GM06990 (cell line): Measurements from ENCODE around the gene SIAE.

Experiments
- DNase-seq: peaks from one replicate; pipeline ENCODE4 v3.0.0-alpha.2; 2011; ENCODE audit not compliant: insufficient read length; ENCODE audit errors: extremely low read depth
- H3K27me3 ChIP-seq: replicated peaks from 2 replicates; pipeline ENCODE4 v1.6.0; 2011; ENCODE audit warnings: low read length; ENCODE audit not compliant: control insufficient read depth, insufficient read depth
- H3K36me3 ChIP-seq: 2 replicates; pipeline ENCODE4 v1.5.1; 2011; ENCODE audit warnings: low read length; ENCODE audit not compliant: control insufficient read depth, insufficient read depth
- H3K4me3 ChIP-seq: replicated peaks from 2 replicates; pipeline ENCODE4 v1.5.1; 2011; ENCODE audit warnings: low read depth, mild to moderate bottlenecking, control low read depth, low read length
- CTCF ChIP-seq: IDR thresholded peaks from 2 replicates; pipeline ENCODE4 v1.5.1; 2011; ENCODE audit warnings: low read length, control low read depth, mild to moderate bottlenecking, inconsistent platforms; ENCODE audit not compliant: insufficient read depth, poor library complexity, severe bottlenecking

SIAE gene

GRCh38 chr11:124674168-124674517 lies 604 bp upstream of the SIAE start:
- Histone ChIP-seq H3K36me3 (no peaks in the 10 kb centered on the region), H3K4me3 (peak overlapping the region; percentile 85), H3K27me3 (no peaks in the 10 kb centered on the region)
- no peak for DNase-seq
- TF ChIP-seq CTCF: no peak

- Histone ChIP-seq H3K27me3 (no peaks in the 10 kb centered on the region), H3K4me3 (peak overlapping the region; percentile 85), H3K36me3 (no peaks in the 10 kb centered on the region)
- TF ChIP-seq CTCF: no peak
- DNase-seq: no peak
These were observed 863 bp downstream of the SIAE start for GRCh38 chr11:124672536-124673215.

- no peak for TF ChIP-seq CTCF
- no peaks in the 10 kb centered on the region for H3K27me3 ChIP-seq
- H3K36me3 ChIP-seq: no peaks in the 10 kb centered on the region
- no peak overlapping the region for H3K4me3 ChIP-seq
- DNase-seq: no peak
These were observed 2.8 kb downstream of the SIAE start for GRCh38 chr11:124670732-124671131.

- DNase-seq: peak; percentile 31
- H3K4me3 ChIP-seq: no peak overlapping the region
- peak; percentile 71 for TF ChIP-seq CTCF
- H3K27me3 ChIP-seq: no peaks in the 10 kb centered on the region
- no peaks in the 10 kb centered on the region for H3K36me3 ChIP-seq
These were observed 4.3 kb downstream of the SIAE start for GRCh38 chr11:124669193-124669592.

- TF ChIP-seq CTCF: no peak
- Histone ChIP-seq H3K36me3 (no peaks in the 10 kb centered on the region), H3K4me3 (no peak overlapping the region), H3K27me3 (no peaks in the 10 kb centered on the region)
- no peak for DNase-seq
These were observed 5.9 kb downstream of the SIAE start for GRCh38 chr11:124667601-124668000.

- Histone ChIP-seq H3K36me3 (no peaks in the 10 kb centered on the region), H3K27me3 (no peaks in the 10 kb centered on the region), H3K4me3 (no peak overlapping the region)
- DNase-seq: no peak
- no peak for TF ChIP-seq CTCF
These were observed 9.7 kb downstream of the SIAE start for GRCh38 chr11:124663861-124664260.
